ENCODE measurements around the gene TMC3. TPM values are rescaled to one million over a fixed set of nuclear protein-coding genes. Genes with fewer than 3 reads are reported as not detected.
"Not testable (repeated sequence)": the region's sequence is repeated elsewhere in the genome, so short reads cannot be mapped to it uniquely, and the experiment has no call there.

Gene TMC3
- polyA plus RNA-seq, 1 donor: 0.08 TPM

- no peak for DNase-seq
Observed at GRCh38 chr15:81343371-81343770, 30.6 kb downstream of the TMC3 start.

GRCh38 chr15:81341351-81341750 lies 32.7 kb downstream of the TMC3 start:
- no peak for DNase-seq

- no peak for DNase-seq
Observed at GRCh38 chr15:81339851-81340250, 34.2 kb downstream of the TMC3 start.

DNA sequence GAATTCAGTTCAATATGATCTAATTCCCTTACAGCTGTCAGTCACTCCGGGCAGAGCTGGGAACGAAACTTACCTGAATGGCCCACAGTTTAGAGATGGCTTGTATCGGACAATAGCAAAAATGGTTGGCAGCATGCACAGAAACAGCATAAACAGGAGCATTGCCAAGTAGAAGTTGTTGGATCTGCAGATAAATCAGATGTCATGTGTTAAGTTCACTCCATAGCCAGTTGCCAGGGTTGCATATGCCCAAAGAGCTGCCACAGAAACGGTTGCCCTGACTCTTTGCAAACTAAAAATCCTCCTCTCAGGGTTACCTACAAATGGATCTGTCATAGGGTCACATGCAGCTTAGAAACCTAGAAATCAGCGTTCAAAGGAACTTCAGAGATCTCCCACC lies 34.7 kb downstream of the TMC3 start:
- DNase-seq: no peak

- peak; percentile 54 for DNase-seq
Observed at GRCh38 chr15:81338170-81339007, 35.6 kb downstream of the TMC3 start.

GRCh38 chr15:81337713-81338157 lies 36.3 kb downstream of the TMC3 start:
- DNase-seq: peak; percentile 26

DNA sequence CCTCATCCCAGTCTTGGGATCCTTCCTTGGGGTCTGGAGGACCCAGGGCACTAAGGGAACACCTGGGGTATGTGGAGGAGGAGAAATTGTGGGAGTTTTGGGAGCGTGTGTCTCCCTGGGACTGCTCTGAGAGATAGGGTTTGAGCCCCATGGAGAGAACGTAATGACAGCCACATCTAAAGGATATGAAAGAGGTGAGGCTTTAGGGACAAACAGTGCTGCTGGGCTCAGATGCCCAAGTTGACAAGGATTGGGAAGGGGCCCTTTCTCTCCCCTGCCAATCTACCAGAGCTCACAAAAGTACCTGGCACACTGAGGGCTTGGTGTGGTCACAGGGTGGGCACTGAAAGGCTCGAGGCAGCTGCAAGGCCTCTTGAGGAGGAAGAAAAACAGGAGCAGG lies 36.8 kb downstream of the TMC3 start:
- no peak for DNase-seq

- no peak for DNase-seq
Observed at GRCh38 chr15:81336568-81336967, 37.4 kb downstream of the TMC3 start.

DNA sequence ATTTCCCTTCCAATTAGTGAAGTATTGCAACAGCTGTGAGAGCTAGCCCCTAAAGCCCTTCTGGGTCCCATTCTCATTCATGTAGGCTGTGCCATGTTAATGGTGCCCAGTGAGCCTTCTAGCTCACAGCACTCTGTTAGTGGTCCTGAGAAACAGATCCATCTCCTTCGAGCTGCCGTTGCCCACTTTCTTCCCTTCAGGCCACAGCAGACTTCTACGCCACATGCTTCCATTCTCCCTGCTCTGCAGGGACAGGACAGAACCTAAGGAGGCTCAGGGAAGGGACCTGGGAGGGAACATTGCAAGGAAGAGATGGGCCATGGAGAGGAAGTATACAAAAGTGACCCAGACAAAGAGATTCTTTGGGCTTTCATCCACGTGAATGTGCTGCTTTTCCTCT lies 38.4 kb downstream of the TMC3 start:
- no peak for DNase-seq

GRCh38 chr15:81334768-81335435 lies 39.1 kb downstream of the TMC3 start:
- no peak for DNase-seq

DNA sequence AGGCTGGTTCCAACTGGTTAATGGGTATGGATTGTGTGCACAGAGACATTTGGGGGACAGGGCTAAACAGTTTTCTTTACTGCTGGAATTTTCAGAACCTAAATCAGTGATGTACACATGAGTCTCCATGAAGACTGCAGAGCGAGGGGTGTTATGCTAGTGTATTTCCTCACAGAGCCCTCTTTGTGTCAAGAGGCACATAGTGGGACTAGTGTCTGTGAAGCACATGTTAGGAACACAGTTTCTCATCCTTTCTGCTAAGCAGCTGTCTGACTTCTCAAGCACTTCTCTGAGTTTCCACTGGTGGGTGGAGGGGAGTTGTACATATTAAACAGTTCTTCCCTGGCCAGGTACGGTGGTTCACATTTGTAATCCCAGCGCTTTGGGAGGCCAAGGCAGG lies 40.6 kb downstream of the TMC3 start:
- no peak for DNase-seq

DNA sequence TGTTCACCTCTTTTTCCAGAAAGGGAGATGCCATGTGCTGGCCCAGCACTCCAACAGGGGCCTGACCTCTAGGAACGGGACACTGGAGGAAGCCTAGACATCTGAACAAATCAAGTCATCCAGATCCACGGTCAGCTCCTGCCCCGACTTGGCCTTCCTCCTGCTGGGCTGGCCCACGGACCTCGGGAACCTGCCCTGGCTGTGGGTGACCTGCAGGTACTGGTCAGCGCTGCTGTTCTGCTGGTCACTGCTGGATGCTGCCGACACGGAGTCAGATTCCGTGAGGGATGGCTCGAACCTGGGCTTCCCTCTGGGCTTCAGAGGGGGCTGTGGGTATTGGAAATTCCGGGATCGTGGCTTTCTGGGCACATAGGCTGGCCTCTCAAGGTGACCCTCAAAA lies 41.7 kb downstream of the TMC3 start:
- no peak for DNase-seq

DNA sequence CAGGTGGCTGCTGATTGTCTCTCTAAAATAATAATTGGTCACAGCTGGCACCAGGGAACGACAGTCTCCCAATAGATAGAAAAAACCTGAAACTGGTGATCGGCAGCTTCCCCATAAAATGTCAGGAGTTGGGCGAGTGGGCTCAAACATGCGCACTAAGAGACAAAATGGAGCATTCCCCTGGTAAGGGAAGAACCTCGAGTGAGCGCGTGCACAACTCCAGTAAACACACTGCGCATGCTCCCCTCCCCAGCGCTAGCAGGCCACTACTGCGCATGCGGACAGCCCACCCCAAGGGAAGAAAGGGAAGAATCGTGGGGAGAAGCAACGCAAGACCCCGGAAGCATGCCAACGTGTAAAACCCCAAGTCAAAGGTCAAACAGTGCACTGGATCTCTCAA lies 42.4 kb downstream of the TMC3 start:
- no peak for DNase-seq

DNA sequence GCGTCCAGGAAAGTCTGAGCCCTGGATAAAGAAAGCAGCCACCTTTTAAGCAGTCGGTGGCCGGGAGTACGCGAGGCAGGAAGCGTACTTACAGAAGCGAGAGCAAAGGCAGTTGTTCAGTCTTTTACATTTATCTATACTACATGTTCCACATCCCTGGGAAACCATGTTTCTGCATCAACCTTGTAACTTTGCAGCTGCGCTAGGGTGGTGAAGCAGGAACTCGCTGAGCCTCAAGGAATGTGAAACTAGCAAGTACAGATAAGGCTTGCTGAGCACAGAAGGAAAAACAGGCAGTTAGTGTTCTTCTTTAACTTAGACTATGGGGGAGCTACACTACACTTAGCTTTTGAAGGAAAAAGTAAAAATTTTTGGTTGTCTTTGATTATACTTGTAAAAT lies 42.9 kb downstream of the TMC3 start:
- DNase-seq: not testable (repeated sequence)

DNA sequence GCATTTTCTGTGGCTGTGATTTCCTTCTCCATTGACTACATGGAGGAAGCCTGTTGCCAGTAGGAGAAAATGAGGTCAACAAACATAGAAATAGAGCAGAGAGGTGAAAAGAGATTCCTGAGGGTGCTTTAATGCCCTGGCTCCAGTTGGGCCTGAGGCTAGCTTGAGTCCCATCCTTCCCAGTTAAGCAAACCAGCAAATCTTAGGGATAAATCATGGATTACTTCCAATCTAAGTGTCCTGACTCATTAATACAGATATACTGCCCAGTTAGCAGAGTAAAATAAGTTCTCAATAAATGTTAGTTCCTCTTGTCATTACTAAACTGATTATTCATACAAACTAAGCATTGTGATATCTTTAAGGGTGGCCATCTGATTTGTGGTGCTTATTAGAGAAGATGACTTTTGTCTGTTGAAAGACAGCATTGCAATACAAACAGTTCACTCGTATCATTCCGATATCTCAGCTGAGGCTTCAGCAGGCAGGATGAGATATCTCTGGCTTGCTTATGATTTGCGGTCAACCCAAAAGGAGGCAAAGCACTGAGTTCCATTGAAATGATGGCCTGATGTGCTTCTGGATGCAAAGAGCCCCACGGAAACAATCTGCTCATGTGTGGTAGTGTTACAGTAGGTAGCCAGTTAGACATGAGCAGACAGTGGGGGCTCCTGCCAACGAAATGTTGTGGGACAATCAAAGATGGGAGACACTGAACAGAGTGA lies 43.5 kb downstream of the TMC3 start:
- no peak for DNase-seq

DNA sequence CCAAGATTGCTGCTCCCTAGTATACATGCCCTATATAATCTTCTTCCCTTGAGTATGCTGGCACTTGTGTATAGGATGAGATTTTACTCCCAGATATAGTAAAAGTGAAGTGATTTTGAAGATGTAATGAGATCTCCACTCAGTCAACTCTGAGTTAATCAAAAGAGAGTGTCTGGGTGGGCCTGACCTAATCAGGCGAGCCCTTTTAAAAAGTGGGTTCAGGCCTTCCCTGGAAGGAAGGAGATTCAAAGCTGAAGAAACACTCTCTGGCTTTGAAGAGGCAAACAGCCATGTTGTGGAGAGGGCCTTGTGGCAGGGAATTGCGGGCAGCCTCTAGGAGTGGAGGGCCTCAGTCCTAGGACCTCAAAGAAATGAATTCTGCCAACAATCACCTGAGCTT lies 44.6 kb downstream of the TMC3 start:
- no peak for DNase-seq

DNA sequence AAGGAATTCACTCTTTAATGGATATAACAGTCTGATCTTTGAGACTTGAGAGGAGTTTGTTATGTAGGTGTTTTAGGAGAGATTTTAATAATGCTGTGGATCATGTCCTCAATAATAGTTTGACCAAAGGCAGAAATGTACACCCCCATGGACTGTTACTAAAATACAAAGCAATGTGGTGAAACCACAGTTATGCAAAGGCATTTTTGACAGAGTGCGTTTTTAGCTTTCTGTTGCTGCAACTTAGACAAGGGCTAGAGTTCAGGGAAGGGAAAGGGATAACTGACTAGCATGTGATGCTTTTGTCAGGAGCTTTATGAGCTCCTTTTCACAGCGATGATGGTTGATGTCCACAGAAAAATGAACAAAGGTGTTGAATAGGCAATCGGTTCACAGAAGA lies 46.5 kb downstream of the TMC3 start:
- DNase-seq: no peak

- no peak for DNase-seq
Observed at GRCh38 chr15:81326466-81327212, 47.4 kb downstream of the TMC3 start.

DNA sequence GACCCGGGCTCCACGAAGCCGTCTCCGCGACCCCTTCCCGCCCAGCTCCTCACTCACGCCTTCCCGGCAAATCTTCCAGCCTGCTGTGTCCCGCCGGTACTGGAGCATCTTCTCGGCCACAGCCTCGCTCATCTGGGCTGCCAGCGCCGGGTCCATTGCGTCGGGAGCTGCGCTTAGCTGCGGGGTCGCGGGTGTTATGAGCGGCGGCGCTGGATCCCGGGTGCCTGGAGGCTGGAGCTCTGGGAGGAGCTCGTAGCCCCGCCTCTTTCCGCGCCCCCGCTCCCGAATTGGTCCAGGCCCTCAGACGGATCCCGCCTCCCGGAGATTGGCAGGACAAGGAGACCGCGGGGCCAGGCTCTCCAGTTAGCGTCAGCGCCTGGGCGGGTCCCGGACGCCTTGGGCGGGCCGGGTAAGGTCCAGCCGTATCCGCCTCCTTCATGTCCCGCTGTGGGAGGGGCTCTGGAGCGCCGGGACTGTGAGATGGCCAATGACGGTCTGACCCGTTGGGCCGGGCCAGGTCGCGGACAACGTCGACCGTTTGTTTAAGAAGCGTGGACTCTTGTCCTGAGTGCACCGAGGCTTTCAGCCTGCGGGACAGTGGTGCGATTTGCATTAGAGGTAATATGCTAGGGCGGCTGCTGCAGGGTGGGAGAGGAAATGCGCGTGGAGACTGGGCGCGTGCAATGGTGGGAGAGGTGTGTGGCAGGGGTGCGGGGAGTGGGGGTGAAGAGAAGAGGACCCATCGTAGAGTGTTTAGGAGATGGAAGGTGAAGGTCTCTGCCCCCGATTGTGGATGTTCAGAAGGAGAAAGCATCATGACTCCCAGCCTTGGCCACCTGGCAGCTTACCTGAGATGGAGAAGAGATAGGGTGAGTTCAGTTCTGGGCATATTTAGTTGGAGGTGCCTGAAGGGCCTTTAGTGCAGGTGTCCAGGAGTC lies 49.8 kb downstream of the TMC3 start, which contains the start of gene STARD5:
Gene STARD5, minus strand, starts transcription at position 198 of the 938 bp plus-strand sequence. Its CDS starts 42 bp downstream, at position 156.
- peak; percentile 99 for DNase-seq

DNA sequence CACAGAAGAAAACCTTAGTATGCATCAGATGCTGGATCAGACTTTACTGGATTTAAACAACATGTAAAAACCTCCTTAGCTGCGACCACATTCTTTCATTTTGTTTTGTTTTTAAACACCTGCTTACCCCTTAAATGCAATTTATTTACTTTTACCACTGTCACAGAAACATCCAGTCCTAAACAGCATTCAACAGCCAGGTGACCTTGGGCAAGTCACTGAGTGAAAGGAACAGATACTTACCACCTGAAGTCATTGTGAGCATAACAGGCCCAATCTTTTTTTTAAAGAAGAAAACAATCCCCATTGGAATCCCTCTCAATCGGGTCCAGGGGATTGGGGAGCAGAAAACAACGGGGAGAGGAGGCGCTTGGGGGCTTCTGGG lies 50.5 kb downstream of the TMC3 start:
- DNase-seq: no peak

GRCh38 chr15:81322676-81323253 lies 51.2 kb downstream of the TMC3 start:
- no peak for DNase-seq
